ENCODE results near the gene NDUFA11.

The NDUFA11 gene

DNA sequence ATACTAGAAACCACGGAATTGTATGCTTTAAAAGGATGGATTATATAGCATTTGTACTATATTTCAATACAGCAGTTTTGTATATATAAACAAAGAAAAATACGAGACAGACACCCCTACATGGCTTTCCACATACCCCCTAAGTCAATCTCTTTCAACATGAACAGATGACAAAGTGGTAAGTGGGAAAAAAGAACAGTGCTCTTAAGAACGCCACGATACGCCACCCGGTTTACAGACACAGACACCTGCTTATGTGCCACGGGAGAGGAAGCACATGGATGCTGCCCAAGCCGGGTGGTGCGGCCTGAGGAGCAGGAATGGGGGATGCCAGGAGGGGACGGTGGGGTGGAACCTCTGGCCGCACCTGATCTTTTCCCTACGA is 18.6 kb upstream of the NDUFA11 start:
- Histone ChIP-seq H3K9ac (ENCODE audit: low read depth, low read length) (no peak overlapping the region), H3K4me3 (ENCODE audit: low read depth in 1 of 2, low read length in 2 of 2) (no peak overlapping the region), H3K4me1 (ENCODE audit: insufficient read depth, low read length) (no peaks in the 10 kb centered on the region), H3K4me2 (ENCODE audit: insufficient read depth, low read length) (no peak overlapping the region), H3K36me3 (ENCODE audit: insufficient read depth, low read length) (peaks cover 95% of the 10 kb centered on the region), H4K20me1 (ENCODE audit: insufficient read depth, low read length) (peaks cover 22% of the 10 kb centered on the region), H3K27me3 (ENCODE audit: insufficient read depth, low read length, poor library complexity) (no peaks in the 10 kb centered on the region), H3K9me3 (ENCODE audit: insufficient read depth, low read length, severe bottlenecking) (no peaks in the 10 kb centered on the region), H2AFZ (ENCODE audit: low read depth, low read length) (no peak overlapping the region), H3K27ac (ENCODE audit: low read length) (no peak overlapping the region), H3K79me2 (ENCODE audit: insufficient read depth, low read length) (no peaks in the 10 kb centered on the region)
- no peak for DNase-seq
- no peak for ATAC-seq (ENCODE audit: insufficient read depth, low read depth)
- TF ChIP-seq EZH2 (IDR thresholded peaks at IDR 0.05; ENCODE audit: borderline replicate concordance, low read depth, low read length, severe bottlenecking): no peak
- TF ChIP-seq, protein P1, sequence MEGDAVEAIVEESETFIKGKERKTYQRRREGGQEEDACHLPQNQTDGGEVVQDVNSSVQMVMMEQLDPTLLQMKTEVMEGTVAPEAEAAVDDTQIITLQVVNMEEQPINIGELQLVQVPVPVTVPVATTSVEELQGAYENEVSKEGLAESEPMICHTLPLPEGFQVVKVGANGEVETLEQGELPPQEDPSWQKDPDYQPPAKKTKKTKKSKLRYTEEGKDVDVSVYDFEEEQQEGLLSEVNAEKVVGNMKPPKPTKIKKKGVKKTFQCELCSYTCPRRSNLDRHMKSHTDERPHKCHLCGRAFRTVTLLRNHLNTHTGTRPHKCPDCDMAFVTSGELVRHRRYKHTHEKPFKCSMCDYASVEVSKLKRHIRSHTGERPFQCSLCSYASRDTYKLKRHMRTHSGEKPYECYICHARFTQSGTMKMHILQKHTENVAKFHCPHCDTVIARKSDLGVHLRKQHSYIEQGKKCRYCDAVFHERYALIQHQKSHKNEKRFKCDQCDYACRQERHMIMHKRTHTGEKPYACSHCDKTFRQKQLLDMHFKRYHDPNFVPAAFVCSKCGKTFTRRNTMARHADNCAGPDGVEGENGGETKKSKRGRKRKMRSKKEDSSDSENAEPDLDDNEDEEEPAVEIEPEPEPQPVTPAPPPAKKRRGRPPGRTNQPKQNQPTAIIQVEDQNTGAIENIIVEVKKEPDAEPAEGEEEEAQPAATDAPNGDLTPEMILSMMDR (IDR thresholded peaks at IDR 0.05; ENCODE audit: borderline replicate concordance, extremely low read depth, low read length, poor library complexity, severe bottlenecking): no peak

DNA sequence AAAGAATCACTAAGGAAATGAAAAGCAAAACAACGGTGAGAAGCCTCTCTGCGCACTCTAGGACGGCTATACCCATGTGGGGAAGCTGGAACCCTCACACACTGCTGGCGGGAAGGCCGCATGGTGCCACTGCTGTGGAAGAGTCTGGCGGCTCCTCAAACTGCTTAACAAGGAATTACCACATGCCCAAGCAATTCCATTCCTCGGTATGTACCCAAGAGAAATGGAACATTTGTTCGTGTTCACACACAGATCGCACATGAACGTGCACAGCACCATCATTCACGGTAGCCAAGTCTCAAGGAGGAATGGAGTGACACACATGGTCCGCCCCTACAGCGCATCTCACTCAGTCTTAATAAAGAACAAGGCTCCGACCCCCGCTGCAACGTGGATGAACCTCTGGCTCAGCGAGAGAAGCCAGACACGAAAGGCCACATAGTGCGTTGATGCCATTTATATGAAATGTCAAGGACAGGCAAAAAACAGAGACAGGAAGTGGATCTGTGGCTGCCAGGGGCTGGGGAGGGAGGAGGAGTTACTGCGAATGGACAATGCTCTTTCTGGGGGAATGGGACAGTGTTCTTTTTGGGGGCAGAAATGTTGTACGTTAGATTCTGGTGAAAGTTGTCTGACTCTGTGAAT is 18.0 kb upstream of the NDUFA11 start:
- Histone ChIP-seq H3K4me1 (ENCODE audit: insufficient read depth, low read length) (no peaks in the 10 kb centered on the region), H4K20me1 (ENCODE audit: insufficient read depth, low read length) (peaks cover 18% of the 10 kb centered on the region), H3K27me3 (ENCODE audit: insufficient read depth, low read length, poor library complexity) (no peaks in the 10 kb centered on the region), H3K9ac (ENCODE audit: low read depth, low read length) (no peak overlapping the region), H3K27ac (ENCODE audit: low read length) (no peak overlapping the region), H3K4me2 (ENCODE audit: insufficient read depth, low read length) (no peak overlapping the region), H3K79me2 (ENCODE audit: insufficient read depth, low read length) (no peaks in the 10 kb centered on the region), H3K36me3 (ENCODE audit: insufficient read depth, low read length) (peaks cover 95% of the 10 kb centered on the region), H2AFZ (ENCODE audit: low read depth, low read length) (no peak overlapping the region), H3K4me3 (ENCODE audit: low read depth in 1 of 2, low read length in 2 of 2) (no peak overlapping the region), H3K9me3 (ENCODE audit: insufficient read depth, low read length, severe bottlenecking) (no peaks in the 10 kb centered on the region)
- TF ChIP-seq, protein P1 (IDR thresholded peaks at IDR 0.05; ENCODE audit: borderline replicate concordance, extremely low read depth, low read length, poor library complexity, severe bottlenecking): no peak
- TF ChIP-seq EZH2 (IDR thresholded peaks at IDR 0.05; ENCODE audit: borderline replicate concordance, low read depth, low read length, severe bottlenecking): no peak
- DNase-seq (no peak), ATAC-seq (ENCODE audit: insufficient read depth, low read depth) (no peak)

DNA sequence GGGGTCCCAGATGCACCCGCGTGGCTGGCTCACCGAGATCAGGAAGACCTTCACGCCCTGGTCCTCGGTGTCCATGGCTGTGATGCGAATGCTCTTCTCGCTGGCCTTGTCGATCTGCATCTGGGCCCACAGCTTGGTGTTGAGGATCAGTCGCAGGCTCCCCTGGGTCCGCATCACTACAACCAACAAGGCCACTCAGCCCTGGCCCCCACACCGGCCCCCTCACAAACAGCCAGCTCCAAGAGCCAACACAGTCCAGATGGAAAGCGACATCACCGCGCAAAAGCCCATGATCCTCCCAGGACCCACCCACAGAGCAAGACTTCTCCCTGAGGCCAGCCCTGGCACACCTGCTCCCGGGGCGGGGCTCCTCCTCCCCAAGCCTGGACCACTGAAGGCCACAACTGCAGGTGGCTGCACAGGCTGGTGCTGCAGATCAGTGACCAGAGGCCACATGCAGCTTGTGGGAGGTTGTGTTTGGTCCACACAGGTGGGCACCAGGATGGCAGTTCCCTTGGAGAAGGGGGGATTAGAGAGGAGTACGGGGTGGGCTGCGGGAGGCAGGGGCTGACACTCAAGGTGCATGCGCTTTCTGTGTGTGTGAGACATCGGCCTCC is 15.0 kb upstream of the NDUFA11 start:
- Histone ChIP-seq H3K4me1 (ENCODE audit: insufficient read depth, low read length) (no peaks in the 10 kb centered on the region), H3K36me3 (ENCODE audit: insufficient read depth, low read length) (peaks cover 80% of the 10 kb centered on the region)

More for the DNA sequence above, 15.0 kb upstream of the NDUFA11 start:
- Histone ChIP-seq H3K9me3 (ENCODE audit: insufficient read depth, low read length, severe bottlenecking) (no peaks in the 10 kb centered on the region), H3K4me3 (ENCODE audit: low read depth in 1 of 2, low read length in 2 of 2) (no peak overlapping the region), H3K27ac (ENCODE audit: low read length) (no peak overlapping the region), H3K27me3 (ENCODE audit: insufficient read depth, low read length, poor library complexity) (no peaks in the 10 kb centered on the region), H2AFZ (ENCODE audit: low read depth, low read length) (no peak overlapping the region), H3K9ac (ENCODE audit: low read depth, low read length) (no peak overlapping the region), H4K20me1 (ENCODE audit: insufficient read depth, low read length) (peaks cover 25% of the 10 kb centered on the region; the same call in 1 of the 2 replicates), H3K79me2 (ENCODE audit: insufficient read depth, low read length) (no peaks in the 10 kb centered on the region), H3K4me2 (ENCODE audit: insufficient read depth, low read length) (no peak overlapping the region)
- TF ChIP-seq EZH2 (IDR thresholded peaks at IDR 0.05; ENCODE audit: borderline replicate concordance, low read depth, low read length, severe bottlenecking): no peak
- TF ChIP-seq, protein P1 (IDR thresholded peaks at IDR 0.05; ENCODE audit: borderline replicate concordance, extremely low read depth, low read length, poor library complexity, severe bottlenecking): no peak
- ATAC-seq (ENCODE audit: insufficient read depth, low read depth) (no peak), DNase-seq (no peak)

Data from DND-41 (cell line).